Endodermal cell (in vitro differentiated cells): ENCODE results near the gene FRYL. TPM values are rescaled to one million over a fixed set of nuclear protein-coding genes. Genes with fewer than 3 reads are reported as not detected.
A peak's percentile ranks its signal among the peaks of the same experiment; 100 is the strongest.

Experiments
- DNase-seq: peaks from one replicate; pipeline ENCODE4 v3.0.0-alpha.2; 2017
- H3K27ac ChIP-seq: 2 replicates; pipeline ENCODE4 v1.5.1; 2013; ENCODE audit warnings: mild to moderate bottlenecking, low read depth, low read length, moderate library complexity
- H3K27me3 ChIP-seq: 2 replicates; pipeline ENCODE4 v1.6.1; 2013; ENCODE audit warnings: mild to moderate bottlenecking, low read length, moderate library complexity; ENCODE audit not compliant: insufficient read depth, control insufficient read depth, poor library complexity, severe bottlenecking
- H3K36me3 ChIP-seq: 2 replicates; pipeline ENCODE4 v1.7.0; 2013; ENCODE audit warnings: mild to moderate bottlenecking, low read length, moderate library complexity; ENCODE audit not compliant: control insufficient read depth, insufficient read depth
- H3K4me1 ChIP-seq: one replicate; pipeline ENCODE4 v1.7.0; 2013; ENCODE audit warnings: low read length; ENCODE audit not compliant: control insufficient read depth, insufficient read depth
- H3K4me3 ChIP-seq: 2 replicates; pipeline ENCODE4 v1.5.1; 2013; ENCODE audit warnings: mild to moderate bottlenecking, low read length, moderate library complexity
- H3K9ac ChIP-seq: 2 replicates; pipeline ENCODE4 v1.6.1; 2013; ENCODE audit warnings: mild to moderate bottlenecking, low read length, moderate library complexity; ENCODE audit not compliant: poor library complexity, severe bottlenecking; ENCODE audit errors: extremely low read depth
- H3K9me3 ChIP-seq: 2 replicates; pipeline ENCODE4 v1.6.1; 2013; ENCODE audit warnings: mild to moderate bottlenecking, low read length, moderate library complexity; ENCODE audit not compliant: control insufficient read depth
- H3K27ac Mint-ChIP-seq: 2 replicates; pipeline ENCODE4 v1.8.0; 2020; ENCODE audit warnings: mixed read lengths
- H3K27me3 Mint-ChIP-seq: 2 replicates; pipeline ENCODE4 v1.8.0; 2021; ENCODE audit warnings: mild to moderate bottlenecking, mixed read lengths; ENCODE audit not compliant: insufficient read depth
- H3K36me3 Mint-ChIP-seq: 2 replicates; pipeline ENCODE4 v1.8.0; 2020; ENCODE audit warnings: low read depth, mixed read lengths
- H3K4me1 Mint-ChIP-seq: 2 replicates; pipeline ENCODE4 v1.8.0; 2020; ENCODE audit warnings: mixed read lengths
- H3K4me3 Mint-ChIP-seq: 2 replicates; pipeline ENCODE4 v1.8.0; 2020; ENCODE audit warnings: mild to moderate bottlenecking, moderate library complexity, mixed read lengths
- H3K9me3 Mint-ChIP-seq: 2 replicates; pipeline ENCODE4 v1.8.0; 2020; ENCODE audit warnings: mild to moderate bottlenecking, mixed read lengths
- CTCF ChIP-seq: fragments of 200-600 bp; sonication (generic); conservative IDR thresholded peaks from 2 replicates; pipeline ENCODE4 v1.5.0; 2021; ENCODE audit warnings: antibody characterized with exemption, mild to moderate bottlenecking
- WGBS, 2 experiments: methylation state at CpG; one replicate each; pipeline versions ENCODE4 v1.1.5 to v1.1.7; 2013; ENCODE audit warnings: missing lambda C conversion rate in 2 of 2, mixed read lengths in 1 of 2; ENCODE audit not compliant: insufficient coverage in 1 of 2, insufficient read length in 1 of 2; 5-methylcytosine and 5-hydroxymethylcytosine counted together
- total RNA-seq, 2 donors: library from RNA; stranded (reverse); fragmentation: NEBNext Ultra II Directional in 1 of 2; extraction: Animal tissue kit (Norgen Biotek cat#: 25700) in 1 of 2; gene quantifications; 2 replicates in 1 of 2; 3 replicates in 1 of 2; pipeline ENCODE4 v1.2.1, GENCODE V29; 2021

FRYL gene
- total RNA-seq, 2 donors from 2014 or later: 56.5 to 62.6 TPM

DNA sequence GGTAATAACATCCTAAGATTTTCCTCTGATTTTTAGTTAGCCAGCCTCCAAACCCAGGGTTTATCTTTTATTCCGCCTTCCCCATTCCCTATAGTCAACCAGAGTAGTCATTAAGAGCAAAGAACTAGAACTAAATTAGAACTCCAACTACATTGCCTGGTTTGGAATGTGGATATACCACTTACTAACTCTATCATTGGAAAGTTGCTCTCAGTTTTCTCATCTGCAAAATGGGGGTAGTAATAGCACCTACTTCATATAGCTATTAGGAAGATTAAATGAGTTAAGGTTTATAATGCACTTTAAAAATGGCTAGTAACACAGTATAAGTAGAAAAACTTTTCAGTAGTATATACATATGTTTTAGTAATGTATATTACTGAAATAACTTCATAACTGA is 226.4 kb downstream of the FRYL start:
- H3K9me3 ChIP-seq: peaks cover 10% of the 10 kb centered on the region
- WGBS, 2 experiments: 83 to 100% methylated on average over 1 of the region's 1 CpG
- H3K27me3 ChIP-seq: no peaks in the 10 kb centered on the region
- H3K36me3 Mint-ChIP-seq: peaks cover 69% of the 10 kb centered on the region
- H3K27me3 Mint-ChIP-seq: no peaks in the 10 kb centered on the region
- H3K27ac Mint-ChIP-seq: no peak overlapping the region
- no peak overlapping the region for H3K4me3 Mint-ChIP-seq
- H3K36me3 ChIP-seq: peaks cover 84% of the 10 kb centered on the region
- DNase-seq: no peak
- no peaks in the 10 kb centered on the region for H3K4me1 ChIP-seq
- H3K4me3 ChIP-seq: no peak overlapping the region
- TF ChIP-seq CTCF: no peak
- H3K4me1 Mint-ChIP-seq: peaks cover 8% of the 10 kb centered on the region
- no peak overlapping the region for H3K9ac ChIP-seq
- H3K27ac ChIP-seq: no peak overlapping the region
- H3K9me3 Mint-ChIP-seq: no peaks in the 10 kb centered on the region

DNA sequence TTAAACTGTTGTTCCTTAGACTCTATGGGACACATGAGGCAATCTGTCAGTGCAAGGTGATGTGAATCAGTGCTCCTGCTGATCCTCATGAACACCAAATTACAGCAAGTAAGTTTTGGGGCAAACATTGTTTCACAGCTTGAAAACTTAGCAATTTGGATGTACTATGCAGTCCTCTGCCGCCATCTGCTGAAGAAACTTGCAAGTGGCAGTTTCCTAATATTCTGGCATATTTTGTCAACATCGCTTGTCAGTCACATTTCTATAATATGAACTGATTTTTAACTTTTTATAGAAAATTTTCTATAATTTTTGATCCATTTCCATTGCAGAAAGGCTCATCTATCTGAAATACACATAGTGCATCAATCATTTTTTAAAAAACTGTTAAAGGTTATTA is 233.7 kb downstream of the FRYL start:
- peak; percentile 65 for DNase-seq
- Histone ChIP-seq H3K9ac (no peak overlapping the region), H3K27ac (no peak overlapping the region), H3K9me3 (no peaks in the 10 kb centered on the region), H3K4me1 (peaks cover 3% of the 10 kb centered on the region), H3K36me3 (peaks cover 84% of the 10 kb centered on the region), H3K4me3 (no peak overlapping the region), H3K27me3 (no peaks in the 10 kb centered on the region)
- Mint-ChIP-seq H3K4me1 (peaks cover 7% of the 10 kb centered on the region), H3K27me3 (no peaks in the 10 kb centered on the region), H3K9me3 (no peaks in the 10 kb centered on the region), H3K36me3 (peaks cover 63% of the 10 kb centered on the region), H3K27ac (no peak overlapping the region), H3K4me3 (no peak overlapping the region)
- peak; percentile 87 for TF ChIP-seq CTCF
- WGBS, 2 experiments: 29 to 55% methylated on average over 1 to 2 of the region's 2 CpGs

DNA sequence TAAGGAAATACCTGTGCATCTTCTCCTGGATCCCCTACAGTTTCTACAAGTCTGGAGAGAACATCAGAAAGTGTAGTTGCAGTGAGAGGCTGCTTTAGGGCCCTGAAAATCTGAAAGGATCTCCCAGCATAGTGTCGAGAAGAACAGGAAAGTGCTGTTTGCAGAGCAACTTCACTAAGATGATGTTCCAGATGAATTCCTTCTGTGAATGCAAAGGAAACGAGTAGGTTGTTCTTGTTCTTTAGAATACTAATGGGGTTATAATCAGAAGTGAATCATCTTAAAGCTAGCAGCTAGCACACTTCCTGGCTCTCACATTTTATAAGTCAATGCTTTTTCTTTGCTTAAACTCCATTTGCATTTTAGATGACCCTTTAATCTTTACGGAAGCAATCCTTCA is 236.3 kb downstream of the FRYL start:
- Histone ChIP-seq H3K36me3 (peaks cover 74% of the 10 kb centered on the region), H3K9me3 (no peaks in the 10 kb centered on the region), H3K27me3 (no peaks in the 10 kb centered on the region), H3K4me3 (no peak overlapping the region), H3K9ac (no peak overlapping the region), H3K4me1 (peaks cover 3% of the 10 kb centered on the region), H3K27ac (no peak overlapping the region)
- Mint-ChIP-seq H3K27ac (no peak overlapping the region), H3K36me3 (peaks cover 55% of the 10 kb centered on the region), H3K4me3 (no peak overlapping the region), H3K27me3 (no peaks in the 10 kb centered on the region), H3K9me3 (no peaks in the 10 kb centered on the region), H3K4me1 (peaks cover 20% of the 10 kb centered on the region)
- 79 to 81% methylated on average over 2 to 3 of the region's 3 CpGs for WGBS, 2 experiments
- DNase-seq: no peak
- TF ChIP-seq CTCF: no peak
